H9 (cell line): ENCODE measurements around the gene PXDN. TPM values are rescaled to one million over a fixed set of nuclear protein-coding genes. Genes with fewer than 3 reads are reported as not detected.
A peak's percentile ranks its signal among the peaks of the same experiment; 100 is the strongest.

Experiments
- DNase-seq: peaks from one replicate; pipeline ENCODE4 v3.0.0-alpha.2; 2017
- H2AFZ ChIP-seq: one replicate; pipeline ENCODE4 v1.6.1; 2013; ENCODE audit warnings: mild to moderate bottlenecking, low read length, control low read depth, moderate library complexity
- H2AK5ac ChIP-seq: 2 replicates; pipeline ENCODE4 v1.6.1; 2013; ENCODE audit warnings: low read length, control low read depth, mixed read lengths; ENCODE audit not compliant: insufficient read length
- H2BK120ac ChIP-seq: one replicate; pipeline ENCODE4 v1.6.1; 2013; ENCODE audit warnings: low read depth, mild to moderate bottlenecking, low read length, control low read depth, inconsistent platforms; ENCODE audit not compliant: poor library complexity, severe bottlenecking
- H2BK12ac ChIP-seq: 2 replicates; pipeline ENCODE4 v1.6.1; 2013; ENCODE audit warnings: low read length, control low read depth, mixed read lengths, low read depth; ENCODE audit not compliant: insufficient read length
- H2BK15ac ChIP-seq: 2 replicates; pipeline ENCODE4 v1.6.1; 2013; ENCODE audit warnings: low read depth, low read length, control low read depth
- H2BK20ac ChIP-seq: one replicate; pipeline ENCODE4 v1.6.1; 2013; ENCODE audit warnings: low read depth, mild to moderate bottlenecking, low read length, control low read depth, inconsistent platforms; ENCODE audit not compliant: poor library complexity, severe bottlenecking
- H2BK5ac ChIP-seq: 2 replicates; pipeline ENCODE4 v1.6.1; 2013; ENCODE audit warnings: low read length, control low read depth, mixed read lengths; ENCODE audit not compliant: insufficient read length
- H3K14ac ChIP-seq: 2 replicates; pipeline ENCODE4 v1.6.1; 2013; ENCODE audit warnings: low read length, control low read depth; ENCODE audit not compliant: insufficient read depth
- H3K18ac ChIP-seq: 2 replicates; pipeline ENCODE4 v1.6.1; 2013; ENCODE audit warnings: low read depth, mild to moderate bottlenecking, mixed read lengths, low read length, control low read depth; ENCODE audit not compliant: insufficient read length
- H3K23ac ChIP-seq: 2 replicates; pipeline ENCODE4 v1.6.1; 2013; ENCODE audit warnings: low read length, control low read depth, mixed read lengths, low read depth; ENCODE audit not compliant: insufficient read length
- H3K23me2 ChIP-seq: 2 replicates; pipeline ENCODE4 v1.6.1; 2013; ENCODE audit warnings: low read depth, mild to moderate bottlenecking, mixed read lengths, low read length, control low read depth; ENCODE audit not compliant: insufficient read length, poor library complexity, severe bottlenecking
- H3K27ac ChIP-seq: 2 replicates; pipeline ENCODE4 v1.5.1; 2013; ENCODE audit warnings: low read length, control low read depth, mixed read lengths, low read depth; ENCODE audit not compliant: insufficient read length
- H3K27me3 ChIP-seq: 2 replicates; pipeline ENCODE4 v1.6.1; 2013; ENCODE audit warnings: low read length, control low read depth, inconsistent platforms; ENCODE audit not compliant: insufficient read depth
- H3K4ac ChIP-seq: 2 replicates; pipeline ENCODE4 v1.6.1; 2013; ENCODE audit warnings: low read depth, mild to moderate bottlenecking, control low read depth, inconsistent platforms, low read length, moderate library complexity
- H3K4me1 ChIP-seq: 2 replicates; pipeline ENCODE4 v1.6.1; 2013; ENCODE audit warnings: low read length, control low read depth, inconsistent platforms; ENCODE audit not compliant: insufficient read depth
- H3K4me2 ChIP-seq: 2 replicates; pipeline ENCODE4 v1.6.1; 2013; ENCODE audit warnings: low read length, control low read depth, mixed read lengths; ENCODE audit not compliant: insufficient read length, insufficient read depth
- H3K56ac ChIP-seq: 2 replicates; pipeline ENCODE4 v1.6.1; 2013; ENCODE audit warnings: low read depth, mild to moderate bottlenecking, mixed read lengths, low read length, control low read depth; ENCODE audit not compliant: insufficient read length
- H3K79me1 ChIP-seq: 2 replicates; pipeline ENCODE4 v1.6.1; 2013; ENCODE audit warnings: low read depth, mild to moderate bottlenecking, moderate library complexity, low read length, control low read depth, inconsistent platforms; ENCODE audit not compliant: insufficient read depth, poor library complexity, severe bottlenecking
- H3K79me2 ChIP-seq: 2 replicates; pipeline ENCODE4 v1.6.1; 2013; ENCODE audit warnings: low read length, control low read depth, inconsistent platforms; ENCODE audit not compliant: insufficient read depth
- H3K9ac ChIP-seq: 2 replicates; pipeline ENCODE4 v1.6.1; 2013; ENCODE audit warnings: low read length, control low read depth, mixed read lengths; ENCODE audit not compliant: insufficient read length; ENCODE audit errors: extremely low read depth
- H3K9me3 ChIP-seq: one replicate; pipeline ENCODE4 v1.6.1; 2013; ENCODE audit warnings: low read depth, low read length, inconsistent platforms; ENCODE audit not compliant: control insufficient read depth
- H3T11ph ChIP-seq: one replicate; pipeline ENCODE4 v1.6.1; 2013; ENCODE audit warnings: mild to moderate bottlenecking, low read length, control low read depth, inconsistent platforms
- H4K20me1 ChIP-seq: one replicate; pipeline ENCODE4 v1.6.1; 2013; ENCODE audit not compliant: control insufficient read depth, insufficient read length, insufficient read depth
- H4K5ac ChIP-seq: 2 replicates; pipeline ENCODE4 v1.6.1; 2013; ENCODE audit warnings: low read depth, mild to moderate bottlenecking, mixed read lengths, low read length, control low read depth; ENCODE audit not compliant: insufficient read length
- H4K8ac ChIP-seq: replicated peaks from 2 replicates; pipeline ENCODE4 v1.6.1; 2013; ENCODE audit warnings: low read length, control low read depth, mixed read lengths, low read depth; ENCODE audit not compliant: insufficient read length
- H4K91ac ChIP-seq: 2 replicates; pipeline ENCODE4 v1.6.1; 2013; ENCODE audit warnings: low read depth, mild to moderate bottlenecking, moderate library complexity, mixed read lengths, low read length, control low read depth; ENCODE audit not compliant: insufficient read length
- H3K27ac Mint-ChIP-seq, 3 experiments: 2 replicates in 2 of 3; 3 replicates in 1 of 3; pipeline ENCODE4 v1.8.0; 2020 to 2021; ENCODE audit warnings: mixed read lengths in 3 of 3, mild to moderate bottlenecking in 1 of 3, moderate library complexity in 1 of 3
- H3K27me3 Mint-ChIP-seq: 2 replicates; pipeline ENCODE4 v1.8.0; 2021; ENCODE audit warnings: low read depth, mild to moderate bottlenecking, moderate library complexity, mixed read lengths
- H3K36me3 Mint-ChIP-seq, 3 experiments: 2 replicates in 2 of 3; 3 replicates in 1 of 3; pipeline ENCODE4 v1.8.0; 2020 to 2021; ENCODE audit warnings: low read depth in 3 of 3, mixed read lengths in 3 of 3; ENCODE audit not compliant: insufficient read depth in 1 of 3
- H3K4me1 Mint-ChIP-seq, 2 experiments: 2 replicates each; pipeline ENCODE4 v1.8.0; 2020; ENCODE audit warnings: mixed read lengths in 2 of 2
- H3K4me3 Mint-ChIP-seq, 2 experiments: 2 replicates in 1 of 2; 3 replicates in 1 of 2; pipeline ENCODE4 v1.8.0; 2020 to 2021; ENCODE audit warnings: mild to moderate bottlenecking in 2 of 2, mixed read lengths in 2 of 2, moderate library complexity in 1 of 2
- H3K9me3 Mint-ChIP-seq, 2 experiments: 2 replicates in 1 of 2; 3 replicates in 1 of 2; pipeline ENCODE4 v1.8.0; 2020; ENCODE audit warnings: mild to moderate bottlenecking in 2 of 2, mixed read lengths in 2 of 2, moderate library complexity in 1 of 2
- WGBS: extraction: QIAGEN DNeasy Blood & Tissue Kit; methylation state at CpG from one replicate; pipeline ENCODE4 v1.1.7; 2013; ENCODE audit warnings: missing lambda C conversion rate, low lambda C conversion rate, mixed read lengths; ENCODE audit not compliant: insufficient read length; ENCODE audit errors: extremely low coverage; 5-methylcytosine and 5-hydroxymethylcytosine counted together
- total RNA-seq: library from RNA; stranded (reverse); gene quantifications from 2 replicates; pipeline ENCODE4 v1.2.1, GENCODE V29; 2021
- TF ChIP-seq, protein P1 (sequence below): fragments of 200-600 bp; sonication (generic); conservative IDR thresholded peaks from 3 replicates; pipeline ENCODE4 v1.8.0; 2021; ENCODE audit warnings: antibody characterized with exemption, mild to moderate bottlenecking

PXDN gene
- total RNA-seq, 1 experiment from 2014 or later, result 146 TPM

DNA sequence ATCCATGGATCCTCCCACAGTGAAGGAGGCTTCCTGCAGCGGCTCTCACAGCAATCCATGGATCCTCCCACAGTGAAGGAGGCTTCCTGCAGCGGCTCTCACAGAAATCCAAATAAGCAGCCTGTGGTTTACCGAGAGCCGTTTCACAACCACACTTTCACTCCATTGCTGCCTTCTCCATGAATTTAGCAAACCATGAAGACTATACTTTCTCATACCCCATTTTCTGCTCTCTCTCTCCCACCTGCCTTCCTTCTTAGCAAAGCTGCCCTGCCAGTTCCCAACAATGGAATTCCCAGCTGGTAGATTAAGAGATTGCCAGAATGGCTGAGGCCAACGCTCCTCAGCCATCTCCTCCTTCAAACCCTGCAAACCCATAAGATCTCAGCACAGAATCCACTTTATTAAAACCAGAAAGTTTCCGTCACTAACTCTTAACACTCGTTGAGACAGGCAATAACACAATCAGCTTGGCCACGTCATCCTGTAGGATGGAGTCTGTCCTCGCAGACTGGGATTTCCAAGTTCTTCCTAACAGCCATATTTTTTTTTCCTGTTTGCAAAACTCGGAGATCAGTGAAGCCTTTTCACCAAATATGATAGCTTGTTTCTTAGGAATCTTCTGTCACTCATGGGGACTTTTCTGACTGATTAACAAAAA is 162.2 kb downstream of the PXDN start:
- H3K27ac Mint-ChIP-seq, result peak overlapping the region; percentile 34 to 66 (median 35); a peak in 4 of 7 replicates
- H3K9ac ChIP-seq, result no peak overlapping the region
- no peak overlapping the region for H3K27ac ChIP-seq

More for the DNA sequence above, 162.2 kb downstream of the PXDN start:
- Histone ChIP-seq H2BK12ac (no peak overlapping the region), H4K8ac (no peak overlapping the region), H3K23ac (no peak overlapping the region), H4K5ac (no peak overlapping the region), H2BK5ac (no peak overlapping the region), H3K4me2 (no peak overlapping the region), H2BK15ac (no peak overlapping the region), H2BK120ac (no peak overlapping the region), H2AK5ac (no peak overlapping the region), H3K56ac (no peak overlapping the region), H3K4ac (no peak overlapping the region), H3K23me2 (no peaks in the 10 kb centered on the region), H4K91ac (no peak overlapping the region), H3K79me1 (no peaks in the 10 kb centered on the region), H3K18ac (no peak overlapping the region), H3K14ac (no peak overlapping the region; the same call in 1 of the 2 replicates), H3K4me1 (peaks cover 4% of the 10 kb centered on the region; the same call in 1 of the 2 replicates), H3K27me3 (no peaks in the 10 kb centered on the region), H3T11ph (no peak overlapping the region), H2AFZ (no peak overlapping the region), H2BK20ac (no peak overlapping the region), H3K9me3 (no peaks in the 10 kb centered on the region), H4K20me1 (no peaks in the 10 kb centered on the region), H3K79me2 (no peaks in the 10 kb centered on the region)
- DNase-seq, result no peak
- H3K9me3 Mint-ChIP-seq, result peaks cover 4% of the 10 kb centered on the region in 2 experiments; a peak in 2 of 5 replicates
- WGBS, result no CpG with 5 or more reads among the region's 10 CpGs
- H3K36me3 Mint-ChIP-seq, result peaks cover 0 to 7% (median 4%) of the 10 kb centered on the region in 3 experiments; a peak in 4 of 7 replicates
- peaks cover 13 to 16% of the 10 kb centered on the region in 2 experiments for H3K4me1 Mint-ChIP-seq
- H3K27me3 Mint-ChIP-seq, result no peaks in the 10 kb centered on the region; the same call in 1 of the 2 replicates
- TF ChIP-seq, protein P1, sequence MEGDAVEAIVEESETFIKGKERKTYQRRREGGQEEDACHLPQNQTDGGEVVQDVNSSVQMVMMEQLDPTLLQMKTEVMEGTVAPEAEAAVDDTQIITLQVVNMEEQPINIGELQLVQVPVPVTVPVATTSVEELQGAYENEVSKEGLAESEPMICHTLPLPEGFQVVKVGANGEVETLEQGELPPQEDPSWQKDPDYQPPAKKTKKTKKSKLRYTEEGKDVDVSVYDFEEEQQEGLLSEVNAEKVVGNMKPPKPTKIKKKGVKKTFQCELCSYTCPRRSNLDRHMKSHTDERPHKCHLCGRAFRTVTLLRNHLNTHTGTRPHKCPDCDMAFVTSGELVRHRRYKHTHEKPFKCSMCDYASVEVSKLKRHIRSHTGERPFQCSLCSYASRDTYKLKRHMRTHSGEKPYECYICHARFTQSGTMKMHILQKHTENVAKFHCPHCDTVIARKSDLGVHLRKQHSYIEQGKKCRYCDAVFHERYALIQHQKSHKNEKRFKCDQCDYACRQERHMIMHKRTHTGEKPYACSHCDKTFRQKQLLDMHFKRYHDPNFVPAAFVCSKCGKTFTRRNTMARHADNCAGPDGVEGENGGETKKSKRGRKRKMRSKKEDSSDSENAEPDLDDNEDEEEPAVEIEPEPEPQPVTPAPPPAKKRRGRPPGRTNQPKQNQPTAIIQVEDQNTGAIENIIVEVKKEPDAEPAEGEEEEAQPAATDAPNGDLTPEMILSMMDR, result no peak
- no peak overlapping the region for H3K4me3 Mint-ChIP-seq
